ENCODE data around the gene BPIFA1.
A peak's percentile ranks its signal among the peaks of the same experiment; 100 is the strongest.

Gene BPIFA1

DNA sequence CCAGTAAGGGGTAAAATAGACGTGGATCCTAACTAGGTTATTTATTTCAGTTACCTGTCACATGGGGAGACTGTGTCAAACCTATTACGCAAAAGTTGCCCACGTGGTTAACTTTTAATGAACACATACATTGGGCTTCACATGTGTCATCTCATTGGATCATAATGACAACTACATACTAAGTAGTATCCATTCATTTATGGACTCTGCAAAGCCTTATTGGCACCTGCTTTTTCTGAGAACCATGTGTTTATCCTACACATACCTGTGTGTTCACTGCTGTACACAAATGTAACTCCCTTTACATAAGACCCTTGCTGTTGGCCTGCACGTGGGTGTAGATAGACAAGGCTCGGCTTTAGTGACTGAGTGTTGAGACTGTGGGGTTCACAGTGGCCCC is 5.1 kb downstream of the BPIFA1 start:
- DNase-seq: no peak

GRCh38 chr20:33242319-33243100 is 6.7 kb downstream of the BPIFA1 start:
- DNase-seq: no peak

DNA sequence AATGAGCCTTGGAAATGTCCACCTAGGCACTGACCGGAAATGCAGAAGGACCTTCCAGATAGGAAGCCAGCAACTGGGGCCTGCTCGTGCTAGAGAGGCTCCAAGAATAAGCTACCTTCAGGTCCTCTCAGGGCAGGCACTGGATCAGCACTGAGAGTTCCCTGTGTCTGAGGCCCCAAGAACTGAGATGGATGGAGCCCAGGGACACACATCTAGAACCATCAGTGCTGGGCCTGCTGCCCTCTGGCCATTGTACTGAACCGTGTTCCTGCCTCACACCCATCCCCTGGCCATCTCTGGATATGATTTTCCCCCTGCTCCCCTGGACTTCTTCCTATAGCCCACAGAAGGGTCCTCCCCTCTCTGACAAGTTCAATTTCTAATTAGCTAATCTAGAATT is 10.3 kb downstream of the BPIFA1 start:
- DNase-seq: no peak

- peak; percentile 84 for DNase-seq
Observed at GRCh38 chr20:33249456-33249855, 13.7 kb downstream of the BPIFA1 start.

DNA sequence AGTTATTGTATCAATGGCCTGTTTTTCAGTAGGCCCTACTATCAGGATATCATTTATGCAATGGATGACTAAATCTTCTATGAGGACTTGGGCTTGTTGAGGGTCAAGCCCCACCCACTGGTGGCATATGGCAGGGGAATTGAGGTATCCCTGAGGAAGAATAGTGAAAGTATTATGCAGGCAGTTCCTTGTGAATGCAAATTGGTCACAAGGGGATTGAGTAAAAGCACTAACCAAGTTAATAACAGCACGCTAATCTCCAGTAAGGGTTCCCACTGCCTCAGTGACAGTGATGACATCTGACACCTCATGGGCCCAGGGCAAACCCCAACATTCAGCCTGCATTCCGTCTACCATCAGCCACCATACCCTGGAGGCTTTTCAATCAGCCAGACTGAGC is 14.9 kb downstream of the BPIFA1 start:
- peak; percentile 37 for DNase-seq

DNA sequence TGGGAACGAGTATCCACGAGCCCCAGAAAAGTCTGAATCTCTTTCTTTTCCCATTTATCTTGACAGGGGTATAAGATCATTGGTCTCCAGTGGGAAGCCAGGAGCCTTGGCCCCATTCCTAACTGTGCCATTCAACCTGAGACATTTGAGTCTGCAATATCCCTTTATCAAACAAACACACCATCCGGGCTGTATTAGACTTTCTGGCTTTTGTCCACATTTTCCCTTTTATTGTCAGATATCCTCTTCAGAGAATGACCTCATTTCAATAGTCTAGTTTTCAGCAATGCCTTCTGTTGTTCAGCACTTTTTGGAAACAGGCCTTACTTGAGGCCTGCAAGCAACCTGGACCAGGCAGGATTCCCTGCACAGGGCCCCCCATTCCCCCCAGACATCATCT is 15.7 kb downstream of the BPIFA1 start:
- DNase-seq: peak; percentile 82

DNA sequence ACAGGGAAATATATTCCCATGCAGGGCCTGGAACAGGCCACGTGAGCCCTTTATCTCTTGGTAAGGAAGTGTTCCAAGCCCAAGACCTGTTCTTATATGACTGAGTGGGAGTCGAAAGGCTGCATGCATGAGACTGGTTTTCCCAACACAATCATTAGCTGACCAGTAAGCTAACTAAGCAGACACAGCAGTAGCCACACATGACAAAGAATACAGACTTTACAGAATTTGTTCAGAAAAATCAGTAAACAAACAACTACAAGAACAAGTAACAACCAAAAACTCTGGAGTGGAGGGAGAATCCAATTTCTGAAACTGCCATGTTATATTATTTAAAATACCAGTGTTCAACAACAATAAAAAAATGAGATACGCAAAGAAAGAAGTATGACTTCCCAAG is 16.7 kb downstream of the BPIFA1 start:
- no peak for DNase-seq

DNA sequence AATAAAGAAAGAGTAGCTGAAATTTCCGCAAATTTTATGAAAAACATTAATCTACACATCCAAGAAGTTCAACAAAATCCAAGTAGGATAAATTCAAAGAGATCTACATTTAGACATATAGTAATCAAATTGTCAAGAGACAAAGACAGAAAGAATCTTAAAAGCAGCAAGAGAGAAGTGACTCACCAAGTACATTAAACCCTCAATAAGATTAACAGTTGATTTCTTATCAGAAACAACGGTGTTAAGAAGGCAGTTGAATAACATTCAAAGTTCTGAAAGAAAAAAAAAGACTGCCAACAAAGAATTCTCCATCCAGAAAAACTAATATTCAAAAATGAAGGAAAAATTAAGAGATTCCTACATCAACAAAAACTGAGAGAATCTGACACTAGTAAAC is 19.2 kb downstream of the BPIFA1 start:
- no peak for DNase-seq

DNA sequence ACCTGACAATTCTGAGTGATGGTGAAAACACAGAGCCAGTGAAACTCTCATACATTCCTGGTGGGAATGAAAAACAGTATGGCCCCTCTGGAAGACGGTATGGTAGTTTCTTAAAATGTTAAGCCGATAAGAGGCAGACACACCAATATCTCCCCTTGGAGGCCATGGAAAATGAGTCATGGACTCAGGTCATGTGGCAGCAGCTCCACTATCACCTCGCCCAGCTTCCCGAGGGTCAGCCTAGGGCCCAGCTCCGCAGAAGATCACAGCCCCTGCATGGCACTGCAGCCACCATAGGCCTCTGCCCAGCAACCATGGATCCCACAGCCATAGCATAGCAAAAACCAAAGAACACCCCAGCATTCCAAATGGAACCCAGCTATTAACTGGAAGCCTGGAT is 21.4 kb downstream of the BPIFA1 start:
- DNase-seq: no peak

GRCh38 chr20:33259371-33259770 is 23.6 kb downstream of the BPIFA1 start:
- DNase-seq: no peak

GRCh38 chr20:33261465-33261864 is 25.7 kb downstream of the BPIFA1 start:
- DNase-seq: no peak

GRCh38 chr20:33262658-33263065 is 26.9 kb downstream of the BPIFA1 start:
- DNase-seq: peak; percentile 66

DNA sequence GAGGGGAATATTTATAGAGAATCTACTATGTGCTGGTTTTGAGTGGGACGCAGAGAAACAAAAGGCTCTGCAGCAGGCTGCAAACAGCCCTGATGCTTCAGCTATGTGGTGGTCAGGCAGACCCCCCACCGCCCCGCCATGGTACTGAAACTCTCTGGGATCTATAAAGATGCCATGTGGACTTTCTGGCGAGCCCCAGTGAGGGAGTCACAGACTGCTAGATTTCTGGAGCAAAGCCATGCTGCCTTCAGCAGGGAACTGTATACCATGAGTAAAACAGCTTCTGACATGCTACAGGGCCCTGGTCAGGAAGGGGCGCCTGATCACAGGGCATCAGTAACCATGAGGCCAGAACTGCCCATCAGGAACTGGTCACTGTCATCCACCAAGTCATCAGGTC is 28.0 kb downstream of the BPIFA1 start:
- DNase-seq: peak; percentile 17

DNA sequence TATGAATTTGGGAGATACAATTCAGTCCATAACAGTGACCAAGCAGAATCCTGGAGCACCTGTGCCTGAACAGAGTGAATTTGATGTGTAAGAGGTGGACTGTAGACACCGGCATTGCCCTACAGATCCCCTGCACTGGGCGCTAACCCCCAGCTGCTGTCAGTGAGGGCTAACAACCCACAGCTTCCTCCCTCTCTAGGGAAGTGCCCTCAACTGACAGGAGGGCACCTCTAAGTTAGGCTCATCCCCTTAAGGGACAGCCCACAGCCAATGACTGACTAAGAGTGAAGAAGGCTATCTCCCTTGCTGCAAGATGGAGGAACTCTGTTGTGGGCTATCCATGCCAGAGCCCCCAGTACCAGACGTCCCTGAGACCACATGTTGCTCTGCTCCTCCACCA is 31.9 kb downstream of the BPIFA1 start:
- DNase-seq: no peak

GRCh38 chr20:33272155-33272873 is 36.5 kb downstream of the BPIFA1 start:
- DNase-seq: no peak

DNA sequence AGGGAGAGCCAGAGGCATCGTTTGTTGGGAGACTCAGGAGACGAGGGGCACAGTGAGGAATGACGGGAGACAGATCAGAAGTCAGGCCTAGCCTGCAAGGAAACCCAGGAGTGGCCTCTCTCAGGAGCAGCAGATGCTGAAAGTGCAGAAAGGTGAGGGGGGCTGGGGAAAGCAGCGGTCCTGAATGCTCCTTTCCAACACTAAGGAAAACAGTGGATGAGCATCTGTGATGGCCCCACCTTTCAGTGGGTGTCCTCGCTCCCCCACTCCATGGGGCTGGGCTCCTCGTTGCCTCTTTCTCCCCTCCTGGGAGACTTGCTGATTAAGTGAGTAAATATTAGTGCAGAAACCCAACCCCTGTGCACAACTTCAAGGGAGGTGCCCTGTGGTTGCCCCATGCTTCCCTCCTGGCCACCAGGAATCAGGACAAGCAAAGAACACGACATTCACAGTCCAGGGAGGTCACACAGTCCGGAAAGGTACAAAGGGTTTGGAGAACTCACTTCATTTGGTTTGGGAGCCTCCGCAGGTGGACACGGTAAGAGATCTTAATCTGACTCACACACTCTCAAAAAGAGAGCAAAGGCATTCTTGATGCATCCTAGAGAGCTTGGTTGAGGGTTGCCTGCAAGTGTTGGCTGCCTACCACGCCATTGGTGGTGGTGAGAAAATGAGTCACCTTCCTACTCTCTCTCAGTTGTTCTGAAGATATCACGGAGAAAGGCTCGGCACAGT is 37.5 kb downstream of the BPIFA1 start:
- DNase-seq: no peak

DNA sequence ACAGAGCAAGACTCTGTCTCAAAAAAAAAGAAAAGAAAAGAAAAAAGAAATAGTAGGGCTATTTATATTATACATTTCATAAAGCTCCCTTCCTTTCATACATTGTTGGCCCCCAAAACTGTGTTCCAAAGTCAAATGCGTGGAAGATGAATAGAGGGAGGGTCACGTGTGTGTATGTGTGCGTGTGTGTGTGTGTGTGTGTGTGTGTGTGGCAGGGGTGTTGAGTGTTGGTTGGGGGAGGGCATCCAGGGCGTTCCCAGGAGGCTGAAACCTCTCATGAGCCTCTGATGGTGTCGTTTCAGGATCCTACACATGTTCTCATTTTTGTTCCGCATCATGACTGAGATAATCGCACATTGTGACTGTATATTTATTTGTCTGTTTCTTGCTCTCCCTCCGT is 39.4 kb downstream of the BPIFA1 start:
- DNase-seq: no peak

DNA sequence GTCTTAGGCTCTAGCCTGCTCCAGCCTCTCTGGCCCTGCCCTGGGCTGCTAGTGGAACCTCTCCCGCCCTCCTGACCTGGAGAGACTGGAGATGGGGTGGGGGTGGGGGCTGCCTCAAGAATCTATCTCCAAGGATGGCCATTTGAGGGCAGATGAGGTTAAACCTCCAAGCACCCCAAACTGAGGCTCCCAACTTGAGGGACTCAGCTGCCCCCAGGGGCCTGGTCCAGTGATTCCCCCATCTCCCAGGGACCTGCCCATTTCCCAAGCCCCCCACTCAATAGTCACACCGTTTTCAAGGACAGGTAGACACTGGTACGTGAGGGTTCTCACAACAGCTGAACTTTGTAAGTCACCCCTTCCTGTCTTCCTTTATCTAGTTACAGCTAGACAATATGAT is 40.1 kb downstream of the BPIFA1 start:
- DNase-seq: no peak

GRCh38 chr20:33276303-33277113 is 40.7 kb downstream of the BPIFA1 start:
- no peak for DNase-seq

DNA sequence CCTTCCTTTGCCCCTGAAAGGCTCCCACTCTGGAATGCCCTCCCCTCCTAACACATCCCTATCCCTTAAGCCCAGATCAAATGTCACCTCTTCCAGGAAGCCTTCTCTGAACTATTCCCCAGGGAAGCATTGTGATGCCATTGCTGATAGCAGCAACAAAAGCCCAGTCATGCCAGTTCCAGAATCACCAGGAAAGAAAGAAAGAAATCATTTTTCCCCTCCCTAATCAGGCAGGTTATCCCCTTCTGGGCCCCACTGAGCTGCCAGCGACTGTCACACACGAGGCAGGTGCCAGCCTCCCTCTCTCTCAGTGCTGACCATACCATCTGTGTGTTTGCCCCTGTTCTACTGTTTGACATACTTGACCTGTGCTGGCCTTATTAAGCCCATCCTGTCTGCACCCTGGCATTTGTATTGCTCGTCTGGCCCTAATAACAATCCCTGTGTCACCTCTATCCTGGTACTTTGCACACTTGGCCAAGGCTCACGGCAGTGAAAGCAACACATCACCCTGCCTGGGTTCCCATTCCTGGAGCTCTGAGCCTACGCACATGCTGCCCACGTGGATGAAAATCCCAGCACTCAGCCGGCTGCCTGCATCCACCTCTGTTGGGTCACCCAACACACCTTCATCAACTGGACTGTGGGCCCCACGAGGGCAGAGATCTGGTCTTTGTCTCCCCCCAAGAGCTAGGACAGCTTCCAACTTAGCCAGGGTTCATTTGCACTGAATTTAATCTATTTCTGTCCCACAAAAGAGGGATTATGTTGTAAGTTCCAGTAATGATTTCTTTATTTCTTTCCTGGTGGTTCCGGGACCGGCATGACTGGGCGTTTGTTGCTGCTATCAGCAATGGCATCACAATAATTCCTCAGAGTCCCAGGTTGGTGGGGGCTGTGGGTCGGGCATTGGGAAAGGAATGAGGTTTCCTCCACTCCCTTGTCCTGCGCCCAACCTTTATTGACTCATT is 42.0 kb downstream of the BPIFA1 start:
- no peak for DNase-seq

GRCh38 chr20:33278700-33279099 is 42.9 kb downstream of the BPIFA1 start:
- no peak for DNase-seq
